Measurements from ENCODE around the gene MLC1.

MLC1 gene

DNA sequence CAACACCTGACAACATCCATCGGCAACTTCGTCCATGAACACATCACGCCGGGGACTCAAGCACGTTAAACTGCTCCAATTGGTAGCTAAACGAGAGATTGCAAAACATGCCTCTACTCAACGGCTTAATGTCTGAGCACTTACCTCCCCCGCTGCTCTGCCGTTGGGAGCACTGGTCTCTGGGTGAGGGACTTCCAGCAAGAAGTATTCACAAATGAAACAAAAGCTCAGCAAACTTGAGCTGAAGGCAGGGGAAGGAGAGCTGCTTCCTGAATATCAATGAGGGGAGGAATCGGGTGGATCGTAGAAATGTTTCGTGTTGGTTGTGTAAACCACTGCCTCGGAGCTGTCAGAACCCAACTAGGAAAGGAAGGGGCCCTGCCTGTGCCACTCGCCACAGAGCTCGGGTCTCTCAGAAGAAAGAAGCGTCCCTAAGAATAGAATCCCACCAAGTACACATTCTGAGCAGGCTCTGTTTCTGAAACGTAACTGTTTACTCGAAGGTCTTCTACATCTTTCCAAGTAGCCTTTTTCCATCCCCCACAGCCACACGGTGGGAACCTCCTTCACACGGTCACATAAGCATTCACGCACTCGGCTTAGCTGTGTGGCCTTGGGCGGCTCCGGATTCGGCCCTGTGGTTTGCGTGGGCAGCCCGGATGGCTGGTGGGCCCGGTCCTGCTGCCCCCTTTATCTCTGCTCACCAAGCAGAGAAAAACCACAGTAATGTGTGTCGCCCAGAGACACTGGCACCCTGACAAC, at the start of gene MLC1:
MLC1 (minus strand) TSS at position 216 of the 762 bp plus-strand sequence. CDS start 524 bp downstream, outside the sequence.
- Histone ChIP-seq H3K27me3 (ENCODE audit: control insufficient read depth in 5 of 5, insufficient read depth in 4 of 5, low read length in 5 of 5) (peaks cover 11 to 17% (median 13%) of the 10 kb centered on the region in 5 donors), H3K9ac (ENCODE audit: low read length in 5 of 5) (no peak within 1 kb of the TSS), H3K4me3 (ENCODE audit: low read depth in 1 of 5, low read length in 5 of 5) (peak within 1 kb of the TSS in 1 of 5 donors; percentile 18), H3K9me3 (ENCODE audit: control insufficient read depth in 5 of 5, low read length in 5 of 5) (peaks cover 0 to 2% (median 0%) of the 10 kb centered on the region in 5 donors), H3K36me3 (ENCODE audit: control insufficient read depth in 5 of 5, insufficient read depth in 5 of 5, low read length in 5 of 5) (no peaks in the 10 kb centered on the region), H3K27ac (ENCODE audit: low read depth, low read length) (no peak within 1 kb of the TSS), H3K4me1 (ENCODE audit: control insufficient read depth in 5 of 5, insufficient read depth in 5 of 5, low read length in 5 of 5) (peaks cover 2 to 29% (median 7%) of the 10 kb centered on the region in 5 donors)

DNA sequence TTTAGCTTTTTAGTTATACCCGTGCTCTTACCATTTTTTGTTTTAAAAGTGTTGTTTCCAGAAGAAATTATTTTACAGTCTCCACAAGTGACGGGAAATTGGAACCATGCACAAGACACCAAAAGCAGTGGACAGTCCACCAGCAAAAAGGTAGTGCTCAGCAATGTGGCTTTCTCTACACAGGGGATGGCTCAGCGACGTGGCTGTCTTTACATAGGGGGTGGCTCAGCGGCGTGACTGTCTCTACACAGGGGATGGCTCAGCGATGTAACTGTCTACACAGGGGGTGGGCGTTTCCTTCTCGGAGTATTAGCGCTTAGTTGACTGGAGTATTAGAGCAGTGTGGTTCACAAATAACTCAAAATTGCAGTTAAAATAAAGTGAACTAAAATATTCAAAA, 49.3 kb upstream of the MLC1 start:
- Histone ChIP-seq H3K36me3 (ENCODE audit: control insufficient read depth in 5 of 5, insufficient read depth in 5 of 5, low read length in 5 of 5) (no peaks in the 10 kb centered on the region), H3K4me1 (ENCODE audit: control insufficient read depth in 5 of 5, insufficient read depth in 5 of 5, low read length in 5 of 5) (peaks cover 0 to 8% (median 5%) of the 10 kb centered on the region in 5 donors), H3K9ac (ENCODE audit: low read length in 5 of 5) (no peak overlapping the region), H3K27ac (ENCODE audit: low read depth, low read length) (no peak overlapping the region), H3K27me3 (ENCODE audit: control insufficient read depth in 5 of 5, insufficient read depth in 4 of 5, low read length in 5 of 5) (peaks cover 0 to 4% (median 3%) of the 10 kb centered on the region in 5 donors), H3K9me3 (ENCODE audit: control insufficient read depth in 5 of 5, low read length in 5 of 5) (peaks cover 0 to 4% (median 0%) of the 10 kb centered on the region in 5 donors), H3K4me3 (ENCODE audit: low read depth in 1 of 5, low read length in 5 of 5) (no peak overlapping the region)

DNA sequence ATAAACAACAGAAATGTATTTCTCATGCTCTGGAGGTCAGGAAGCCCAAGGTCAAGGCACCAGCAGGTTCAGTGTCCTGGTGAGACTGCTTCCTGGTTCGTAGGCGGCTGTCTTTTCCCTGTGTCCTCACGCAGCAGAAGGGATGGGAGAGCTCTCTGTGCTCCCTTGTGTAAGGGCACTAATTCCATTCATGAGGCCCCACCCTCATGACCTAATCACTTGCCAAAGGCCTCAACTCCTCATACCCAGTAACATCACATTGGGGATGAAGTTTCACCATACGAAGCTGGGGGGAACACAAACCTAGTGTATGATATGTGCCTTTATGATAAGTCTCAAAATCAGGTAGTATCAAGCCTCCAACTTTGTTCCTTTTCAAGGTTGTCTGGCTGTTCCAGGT, 46.7 kb upstream of the MLC1 start:
- Histone ChIP-seq H3K4me1 (ENCODE audit: control insufficient read depth in 5 of 5, insufficient read depth in 5 of 5, low read length in 5 of 5) (peaks cover 0 to 7% (median 5%) of the 10 kb centered on the region in 5 donors), H3K27me3 (ENCODE audit: control insufficient read depth in 5 of 5, insufficient read depth in 4 of 5, low read length in 5 of 5) (peaks cover 0 to 4% (median 3%) of the 10 kb centered on the region in 5 donors), H3K9ac (ENCODE audit: low read length in 5 of 5) (no peak overlapping the region), H3K36me3 (ENCODE audit: control insufficient read depth in 5 of 5, insufficient read depth in 5 of 5, low read length in 5 of 5) (no peaks in the 10 kb centered on the region), H3K9me3 (ENCODE audit: control insufficient read depth in 5 of 5, low read length in 5 of 5) (peaks cover 0 to 4% (median 0%) of the 10 kb centered on the region in 5 donors), H3K4me3 (ENCODE audit: low read depth in 1 of 5, low read length in 5 of 5) (no peak overlapping the region), H3K27ac (ENCODE audit: low read depth, low read length) (no peak overlapping the region)

DNA sequence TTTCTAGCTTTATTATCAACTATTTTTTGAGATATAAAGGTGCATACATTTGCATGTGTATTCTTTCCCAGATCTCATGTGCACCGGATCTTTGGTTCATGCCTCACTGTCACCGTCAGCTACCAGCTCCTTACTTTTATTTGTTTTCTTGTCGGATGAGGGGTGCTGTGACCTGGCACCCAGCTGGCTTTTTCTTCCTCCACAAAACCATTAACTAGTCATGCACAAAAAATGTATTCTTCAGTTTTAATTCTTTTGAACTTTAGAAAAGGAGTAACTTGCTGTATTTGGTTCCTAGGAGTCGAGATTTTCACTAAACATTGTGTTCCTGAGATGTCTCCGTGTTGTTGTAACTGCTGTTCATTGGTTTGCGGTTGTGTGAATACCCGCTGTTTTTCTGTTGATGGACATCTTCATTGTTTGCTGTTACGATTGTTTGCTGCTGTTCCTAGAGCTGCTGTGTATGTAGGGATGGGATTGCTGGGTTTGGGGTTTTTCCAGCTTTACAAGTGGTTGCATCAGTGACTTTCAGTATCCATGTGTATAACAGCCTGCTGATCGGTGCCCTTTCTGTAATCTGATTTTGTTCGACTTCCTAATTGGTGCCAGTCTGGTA, 44.0 kb upstream of the MLC1 start:
- Histone ChIP-seq H3K9me3 (ENCODE audit: control insufficient read depth in 5 of 5, low read length in 5 of 5) (peaks cover 0 to 4% (median 0%) of the 10 kb centered on the region in 5 donors), H3K27me3 (ENCODE audit: control insufficient read depth in 5 of 5, insufficient read depth in 4 of 5, low read length in 5 of 5) (peaks cover 0 to 5% (median 4%) of the 10 kb centered on the region in 5 donors), H3K9ac (ENCODE audit: low read length in 5 of 5) (no peak overlapping the region), H3K27ac (ENCODE audit: low read depth, low read length) (no peak overlapping the region), H3K4me1 (ENCODE audit: control insufficient read depth in 5 of 5, insufficient read depth in 5 of 5, low read length in 5 of 5) (no peaks in the 10 kb centered on the region), H3K36me3 (ENCODE audit: control insufficient read depth in 5 of 5, insufficient read depth in 5 of 5, low read length in 5 of 5) (no peaks in the 10 kb centered on the region), H3K4me3 (ENCODE audit: low read depth in 1 of 5, low read length in 5 of 5) (no peak overlapping the region)

DNA sequence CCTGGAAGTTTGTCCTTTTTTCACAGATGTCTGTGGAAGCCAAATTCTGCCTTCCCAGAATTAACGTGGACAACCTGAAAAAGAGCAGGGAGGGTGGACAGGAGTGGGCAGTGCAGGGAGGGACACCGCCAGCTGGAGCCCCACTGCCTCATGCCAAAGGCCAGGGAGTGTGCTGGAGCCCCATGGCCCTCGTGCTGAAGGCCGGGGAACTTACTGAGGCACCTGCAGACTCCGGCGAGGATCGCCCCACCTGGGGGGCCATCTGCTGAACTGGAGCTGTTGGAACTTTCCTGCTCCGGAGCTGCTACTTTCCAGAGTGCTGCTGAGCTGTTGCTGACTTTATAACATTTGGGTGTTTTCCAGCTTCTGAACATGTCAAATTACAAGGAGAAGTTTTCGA, 39.8 kb upstream of the MLC1 start:
- Histone ChIP-seq H3K27me3 (ENCODE audit: control insufficient read depth in 5 of 5, insufficient read depth in 4 of 5, low read length in 5 of 5) (peaks cover 0 to 4% (median 0%) of the 10 kb centered on the region in 5 donors), H3K4me1 (ENCODE audit: control insufficient read depth in 5 of 5, insufficient read depth in 5 of 5, low read length in 5 of 5) (no peaks in the 10 kb centered on the region), H3K9ac (ENCODE audit: low read length in 5 of 5) (no peak overlapping the region), H3K9me3 (ENCODE audit: control insufficient read depth in 5 of 5, low read length in 5 of 5) (peaks cover 3 to 9% (median 5%) of the 10 kb centered on the region in 5 donors), H3K36me3 (ENCODE audit: control insufficient read depth in 5 of 5, insufficient read depth in 5 of 5, low read length in 5 of 5) (no peaks in the 10 kb centered on the region), H3K27ac (ENCODE audit: low read depth, low read length) (no peak overlapping the region), H3K4me3 (ENCODE audit: low read depth in 1 of 5, low read length in 5 of 5) (no peak overlapping the region)

DNA sequence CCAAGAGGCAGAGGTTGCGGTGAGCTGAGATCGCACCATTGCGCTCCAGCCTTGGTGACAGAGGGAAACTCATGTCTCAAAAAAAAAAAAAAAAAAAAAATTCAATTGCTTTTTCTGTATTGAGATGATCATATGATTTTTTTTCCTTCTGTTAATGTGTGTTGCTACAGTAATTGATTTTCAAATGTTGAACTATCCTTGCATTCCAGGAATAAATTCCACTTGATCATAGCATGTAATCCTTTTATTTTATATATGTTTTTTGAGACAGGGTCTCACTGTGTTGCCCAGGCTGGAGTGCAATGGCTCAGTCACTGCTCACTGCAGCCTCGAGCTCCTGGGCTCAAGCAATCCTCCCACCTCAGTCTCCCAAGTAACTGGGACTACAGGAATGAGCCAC, 37.9 kb upstream of the MLC1 start:
- H3K27ac ChIP-seq (ENCODE audit: low read depth, low read length), result no peak overlapping the region
- peaks cover 3 to 9% (median 5%) of the 10 kb centered on the region in 5 donors for H3K9me3 ChIP-seq (ENCODE audit: control insufficient read depth in 5 of 5, low read length in 5 of 5)
- H3K9ac ChIP-seq (ENCODE audit: low read length in 5 of 5), result no peak overlapping the region
- peaks cover 0 to 4% (median 0%) of the 10 kb centered on the region in 5 donors for H3K4me1 ChIP-seq (ENCODE audit: control insufficient read depth in 5 of 5, insufficient read depth in 5 of 5, low read length in 5 of 5)
- H3K4me3 ChIP-seq (ENCODE audit: low read depth in 1 of 5, low read length in 5 of 5), result no peak overlapping the region
- no peaks in the 10 kb centered on the region for H3K36me3 ChIP-seq (ENCODE audit: control insufficient read depth in 5 of 5, insufficient read depth in 5 of 5, low read length in 5 of 5)
- H3K27me3 ChIP-seq (ENCODE audit: control insufficient read depth in 5 of 5, insufficient read depth in 4 of 5, low read length in 5 of 5), result peaks cover 0 to 14% (median 2%) of the 10 kb centered on the region in 5 donors

DNA sequence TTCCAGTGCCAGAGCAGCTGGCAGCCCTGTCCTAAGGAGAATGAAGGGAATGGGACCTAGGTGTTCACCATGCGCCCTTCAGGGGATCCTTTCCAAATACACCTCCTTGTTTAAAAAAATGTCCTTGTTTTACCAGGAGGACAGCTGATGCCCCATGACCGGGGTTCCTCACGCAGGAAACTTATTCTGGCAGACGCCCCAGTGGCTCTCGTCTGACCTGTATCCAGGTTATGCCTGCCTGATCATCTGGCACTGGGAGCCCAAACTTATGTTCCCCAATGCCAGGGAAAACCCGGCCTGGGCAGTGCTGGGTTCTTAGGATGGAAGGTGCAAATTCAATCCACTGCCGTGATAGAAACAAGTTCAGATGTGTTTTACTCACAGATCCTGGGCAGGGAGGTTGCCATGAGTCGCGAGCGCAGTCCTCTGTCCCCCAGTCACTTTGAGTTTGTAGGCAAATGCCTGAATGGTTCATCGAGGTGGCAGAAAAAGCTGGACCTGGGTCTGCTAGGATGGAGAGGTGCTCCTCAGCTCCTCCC, 36.0 kb upstream of the MLC1 start:
- H3K27ac ChIP-seq (ENCODE audit: low read depth, low read length), result no peak overlapping the region
- H3K27me3 ChIP-seq (ENCODE audit: control insufficient read depth in 5 of 5, insufficient read depth in 4 of 5, low read length in 5 of 5), result peaks cover 0 to 20% (median 11%) of the 10 kb centered on the region in 5 donors
- H3K4me1 ChIP-seq (ENCODE audit: control insufficient read depth in 5 of 5, insufficient read depth in 5 of 5, low read length in 5 of 5), result peaks cover 0 to 4% (median 0%) of the 10 kb centered on the region in 5 donors
- no peaks in the 10 kb centered on the region for H3K36me3 ChIP-seq (ENCODE audit: control insufficient read depth in 5 of 5, insufficient read depth in 5 of 5, low read length in 5 of 5)
- no peak overlapping the region for H3K4me3 ChIP-seq (ENCODE audit: low read depth in 1 of 5, low read length in 5 of 5)
- H3K9me3 ChIP-seq (ENCODE audit: control insufficient read depth in 5 of 5, low read length in 5 of 5), result peaks cover 3 to 9% (median 5%) of the 10 kb centered on the region in 5 donors
- no peak overlapping the region for H3K9ac ChIP-seq (ENCODE audit: low read length in 5 of 5)

DNA sequence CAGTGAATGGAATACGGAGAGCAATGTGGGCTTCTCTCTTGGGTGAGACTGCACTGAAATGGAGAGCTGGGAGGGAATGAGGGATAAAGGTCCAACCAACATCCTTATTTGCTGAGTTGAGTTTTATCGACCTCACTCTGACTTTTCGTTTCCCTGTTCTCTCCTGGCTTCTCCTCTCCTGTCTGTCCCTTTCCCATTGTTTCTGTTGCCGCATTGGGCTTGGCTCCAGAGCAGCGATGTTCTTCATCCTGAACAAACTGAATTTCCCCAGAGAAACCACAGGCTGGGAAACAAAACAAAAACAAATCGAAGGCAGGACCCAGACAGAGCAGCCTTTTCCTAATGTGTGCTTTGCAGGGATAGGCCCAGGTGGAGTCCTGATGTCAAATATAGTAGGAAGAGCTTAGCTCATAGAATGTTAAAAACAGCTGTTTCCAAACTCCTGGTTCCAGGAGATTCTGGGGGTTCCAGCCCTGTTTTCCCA, 34.6 kb upstream of the MLC1 start:
- Histone ChIP-seq H3K9ac (ENCODE audit: low read length in 5 of 5) (no peak overlapping the region), H3K36me3 (ENCODE audit: control insufficient read depth in 5 of 5, insufficient read depth in 5 of 5, low read length in 5 of 5) (no peaks in the 10 kb centered on the region), H3K27me3 (ENCODE audit: control insufficient read depth in 5 of 5, insufficient read depth in 4 of 5, low read length in 5 of 5) (peaks cover 4 to 29% (median 17%) of the 10 kb centered on the region in 5 donors), H3K9me3 (ENCODE audit: control insufficient read depth in 5 of 5, low read length in 5 of 5) (peaks cover 3 to 9% (median 5%) of the 10 kb centered on the region in 5 donors), H3K4me3 (ENCODE audit: low read depth in 1 of 5, low read length in 5 of 5) (no peak overlapping the region), H3K27ac (ENCODE audit: low read depth, low read length) (no peak overlapping the region), H3K4me1 (ENCODE audit: control insufficient read depth in 5 of 5, insufficient read depth in 5 of 5, low read length in 5 of 5) (peaks cover 0 to 4% (median 0%) of the 10 kb centered on the region in 5 donors)

DNA sequence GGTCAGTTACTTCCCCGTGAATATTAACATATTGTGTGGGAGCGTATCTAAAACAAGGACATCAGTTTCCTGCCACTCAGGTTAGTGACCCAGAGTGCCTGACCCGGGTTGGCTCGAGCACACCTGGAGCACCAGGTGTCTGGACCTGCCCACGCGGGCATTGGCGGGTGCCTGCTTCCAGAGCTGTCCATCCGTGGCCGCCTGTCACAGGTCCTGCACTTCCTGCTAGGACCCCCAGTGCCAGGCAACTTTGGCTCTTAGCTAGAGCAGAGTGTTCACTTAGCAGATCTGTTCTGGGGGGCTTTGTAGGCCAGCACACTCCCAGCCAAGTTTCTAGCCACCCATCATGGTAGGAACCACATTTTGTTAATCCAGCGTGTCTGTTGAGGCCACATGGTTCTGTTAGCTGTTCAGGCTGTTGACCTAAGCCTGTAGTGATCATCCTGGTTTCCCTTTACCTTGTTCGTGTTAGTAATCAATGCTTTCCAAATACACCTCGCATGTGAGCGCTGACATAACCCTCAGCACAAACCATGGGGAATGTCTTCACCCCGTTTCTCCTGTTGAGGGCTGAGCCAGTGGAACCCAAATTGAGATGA, 34.0 kb upstream of the MLC1 start:
- no peak overlapping the region for H3K27ac ChIP-seq (ENCODE audit: low read depth, low read length)

More for the DNA sequence above, 34.0 kb upstream of the MLC1 start:
- no peaks in the 10 kb centered on the region for H3K36me3 ChIP-seq (ENCODE audit: control insufficient read depth in 5 of 5, insufficient read depth in 5 of 5, low read length in 5 of 5)
- H3K27me3 ChIP-seq (ENCODE audit: control insufficient read depth in 5 of 5, insufficient read depth in 4 of 5, low read length in 5 of 5), result peaks cover 4 to 34% (median 19%) of the 10 kb centered on the region in 5 donors
- no peak overlapping the region for H3K4me3 ChIP-seq (ENCODE audit: low read depth in 1 of 5, low read length in 5 of 5)
- peaks cover 0 to 4% (median 0%) of the 10 kb centered on the region in 5 donors for H3K4me1 ChIP-seq (ENCODE audit: control insufficient read depth in 5 of 5, insufficient read depth in 5 of 5, low read length in 5 of 5)
- peaks cover 3 to 9% (median 5%) of the 10 kb centered on the region in 5 donors for H3K9me3 ChIP-seq (ENCODE audit: control insufficient read depth in 5 of 5, low read length in 5 of 5)
- H3K9ac ChIP-seq (ENCODE audit: low read length in 5 of 5), result peak overlapping the region in 1 of 5 donors; percentile 14
